ENCODE data around the gene ISLR2.

- no peak for TF ChIP-seq POLR2AphosphoS5 (IDR thresholded peaks at IDR 0.05; ENCODE audit: insufficient read depth in 1 of 2, low read depth in 1 of 2)
- TF ChIP-seq POLR2A (IDR thresholded peaks at IDR 0.05): no peak
These were observed 1.4 kb upstream of the ISLR2 start for GRCh38 chr15:74128785-74129585.

Data from vagina (tissue), 2 donors.